Thyroid gland (tissue), 4 donors: ENCODE results near the gene LIN54.

ENCODE experiments used
- CTCF ChIP-seq, 6 experiments: fragments of 200-600 bp in 3 of 6; fragments of 450-650 bp in 3 of 6; sonication (generic) in 3 of 6; IDR thresholded peaks; one replicate each; pipeline ENCODE4 v1.5.1; 2016 to 2019; ENCODE audit warnings: antibody characterized with exemption in 6 of 6, mild to moderate bottlenecking in 2 of 6, inconsistent platforms in 1 of 6, moderate library complexity in 1 of 6
- POLR2A ChIP-seq, 2 donors: fragments of 450-650 bp; IDR thresholded peaks; one replicate each; pipeline ENCODE4 v1.6.1; 2017; ENCODE audit warnings: antibody characterized with exemption in 2 of 2, mild to moderate bottlenecking in 2 of 2, moderate library complexity in 1 of 2

DNA sequence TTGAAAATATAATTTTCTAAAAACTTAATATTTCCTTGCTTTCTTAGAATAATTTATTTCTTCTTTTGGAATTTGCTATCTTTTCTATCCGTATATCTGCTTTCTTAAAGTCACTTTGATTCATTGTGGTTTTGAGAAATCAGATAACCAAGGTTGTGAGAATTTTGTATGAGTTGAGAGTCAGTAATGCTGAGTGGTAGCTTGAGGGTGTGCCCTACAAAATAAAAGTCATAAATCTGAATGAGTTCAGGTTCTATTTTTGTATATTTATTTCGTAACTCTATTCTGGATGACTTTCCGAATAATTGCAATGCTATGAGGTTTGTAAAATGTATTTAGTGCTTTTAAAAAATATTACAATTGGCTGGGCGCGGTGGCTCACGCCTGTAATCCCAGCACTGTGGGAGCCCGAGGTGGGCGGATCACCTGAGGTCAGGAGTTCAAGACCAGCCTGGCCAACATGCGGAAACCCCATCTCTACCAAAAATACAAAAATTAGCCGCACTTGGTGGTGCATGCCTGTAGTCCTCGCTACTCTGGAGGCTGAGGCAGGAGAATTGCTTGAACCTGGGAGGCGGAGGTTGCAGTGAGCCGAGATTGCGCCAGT, 33.3 kb upstream of the LIN54 start:
- TF ChIP-seq CTCF (IDR thresholded peaks at IDR 0.05) (no peak), POLR2A (IDR thresholded peaks at IDR 0.05) (no peak)
